HCT116 (cell line): ENCODE data around the gene NKX6-1. TPM values are rescaled to one million over a fixed set of nuclear protein-coding genes. Genes with fewer than 3 reads are reported as not detected.

Experiments
- ATAC-seq: fragments of 200-7000 bp; cut with Tn5 transposase; 2 replicates; pipeline ENCODE4 v1.9.1; 2020; ENCODE audit warnings: mild to moderate bottlenecking, moderate library complexity
- BruUV-seq: library from RNA; stranded (reverse); fragments of 400-500 nt; replicated peaks from 2 replicates; lab custom pipeline; 2021; lab: Mats Ljungman, UMichigan
- CTCF ChIA-PET: fragments of 300-600 bp; sonication (Branson Sonifier 250); formaldehyde crosslinking; loops from one replicate; lab custom pipeline; 2021; ENCODE audit warnings: antibody characterized with exemption; lab: Charles Lee
- POLR2A ChIA-PET: fragments of 300-600, 350-600 bp; sonication (Branson Sonifier 250); formaldehyde crosslinking; loops from one replicate; lab custom pipeline; 2021; ENCODE audit warnings: antibody characterized with exemption; lab: Charles Lee
- RAD21 ChIA-PET, 2 experiments: fragments of 300-600 bp; sonication (Branson Sonifier 250); formaldehyde crosslinking; loops; one replicate each; lab custom pipeline; 2023; ENCODE audit warnings: low total read pairs in 2 of 2; ENCODE audit not compliant: uncharacterized antibody in 2 of 2, unreplicated experiment in 2 of 2, low non-redundant PET in 1 of 2; lab: Charles Lee
- DNase-seq: peaks from one replicate; pipeline ENCODE4 v3.0.0-alpha.2; 2010; ENCODE audit warnings: low read depth, low spot score
- H2AFZ ChIP-seq: fragments of 200-600 bp; shearing (Covaris generic), sonication (generic); 2 replicates; pipeline ENCODE4 v1.6.1; 2017; ENCODE audit warnings: low read depth, mixed run types, mixed read lengths, antibody characterized with exemption, low read length; ENCODE audit not compliant: poor library complexity, severe bottlenecking
- H3K27ac ChIP-seq: 2 replicates; pipeline ENCODE4 v1.5.1; 2012; ENCODE audit warnings: low read depth, low read length
- H3K27me3 ChIP-seq: fragments of 200-600 bp; sonication (generic); 2 replicates; pipeline ENCODE4 v1.6.1; 2016; ENCODE audit warnings: mixed run types, low read length, mixed read lengths; ENCODE audit not compliant: insufficient read depth
- H3K36me3 ChIP-seq, 2 experiments: fragments of 200-500 bp in 1 of 2; fragments of 200-600 bp in 1 of 2; sonication (Bioruptor generic) in 1 of 2; sonication (generic) in 1 of 2; 2 replicates each; pipeline versions ENCODE4 v1.5.1 to v1.6.1; 2014 to 2016; ENCODE audit warnings: low read length in 2 of 2, inconsistent platforms in 1 of 2, mixed read lengths in 1 of 2, mixed run types in 1 of 2; ENCODE audit not compliant: insufficient read depth in 2 of 2, control insufficient read depth in 1 of 2
- H3K4me1 ChIP-seq, 2 experiments: fragments of 200-600 bp in 1 of 2; sonication (generic) in 1 of 2; 2 replicates each; pipeline versions ENCODE4 v1.5.1 to v1.6.1; 2012 to 2017; ENCODE audit warnings: low read length in 2 of 2, inconsistent platforms in 1 of 2, mild to moderate bottlenecking in 1 of 2, mixed read lengths in 1 of 2, mixed run types in 1 of 2, moderate library complexity in 1 of 2; ENCODE audit not compliant: insufficient read depth in 2 of 2, control insufficient read depth in 1 of 2
- H3K4me2 ChIP-seq: fragments of 200-600 bp; sonication (generic); 2 replicates; pipeline ENCODE4 v1.6.1; 2017; ENCODE audit warnings: mixed run types, low read length, mixed read lengths
- H3K4me3 ChIP-seq, 2 experiments: fragments of 200-600 bp in 1 of 2; sonication (generic) in 1 of 2; replicated peaks in 1 of 2; 2 replicates each; pipeline ENCODE4 v1.5.1; 2011 to 2016; ENCODE audit warnings: low read length in 2 of 2, control low read depth in 1 of 2, low read depth in 1 of 2, mild to moderate bottlenecking in 1 of 2, mixed read lengths in 1 of 2, mixed run types in 1 of 2
- H3K79me2 ChIP-seq: fragments of 200-600 bp; sonication (generic); 2 replicates; pipeline ENCODE4 v1.6.1; 2017; ENCODE audit warnings: mild to moderate bottlenecking, mixed run types, low read length, moderate library complexity, mixed read lengths; ENCODE audit not compliant: insufficient read depth
- H3K9ac ChIP-seq: fragments of 200-600 bp; sonication (generic); 2 replicates; pipeline ENCODE4 v1.6.1; 2016; ENCODE audit warnings: low read length, mixed read lengths
- H3K9me2 ChIP-seq: fragments of 200-600 bp; sonication (generic), shearing (Covaris generic); 2 replicates; pipeline ENCODE4 v1.6.1; 2017; ENCODE audit warnings: mixed run types, mild to moderate bottlenecking, moderate library complexity; ENCODE audit not compliant: insufficient read depth
- H3K9me3 ChIP-seq, 2 experiments: fragments of 200-500 bp in 1 of 2; fragments of 200-600 bp in 1 of 2; sonication (Bioruptor generic) in 1 of 2; sonication (generic) in 1 of 2; 2 replicates each; pipeline ENCODE4 v1.6.1; 2014 to 2017; ENCODE audit warnings: low read length in 2 of 2, mixed read lengths in 2 of 2, inconsistent platforms in 1 of 2, low read depth in 1 of 2, mild to moderate bottlenecking in 1 of 2, mixed run types in 1 of 2, moderate library complexity in 1 of 2; ENCODE audit not compliant: control insufficient read depth in 1 of 2, insufficient read depth in 1 of 2
- H4K20me1 ChIP-seq: fragments of 200-600 bp; sonication (generic), shearing (Covaris generic); 2 replicates; pipeline ENCODE4 v1.6.1; 2017; ENCODE audit warnings: mixed run types, mild to moderate bottlenecking, moderate library complexity; ENCODE audit not compliant: insufficient read depth
- CBX3 ChIP-seq: IDR thresholded peaks from 2 replicates; pipeline ENCODE4 v1.6.1; 2012; ENCODE audit warnings: low read depth
- CEBPB ChIP-seq: IDR thresholded peaks from 2 replicates; pipeline ENCODE4 v1.6.1; 2012; ENCODE audit warnings: low read depth
- EGR1 ChIP-seq: IDR thresholded peaks from 2 replicates; pipeline ENCODE4 v1.6.1; 2012; ENCODE audit warnings: low read depth
- ELF1 ChIP-seq: IDR thresholded peaks from 2 replicates; pipeline ENCODE4 v1.6.1; 2012; ENCODE audit warnings: low read depth, borderline replicate concordance
- EZH2 ChIP-seq: fragments of 200-600 bp; sonication (generic); IDR thresholded peaks from 2 replicates; pipeline ENCODE4 v1.6.1; 2017; ENCODE audit warnings: antibody characterized with exemption, mixed run types
- FOSL1 ChIP-seq: IDR thresholded peaks from 2 replicates; pipeline ENCODE4 v1.6.1; 2012; ENCODE audit warnings: low read depth
- JUND ChIP-seq: IDR thresholded peaks from 2 replicates; pipeline ENCODE4 v1.6.1; 2012
- POLR2A ChIP-seq: IDR thresholded peaks from 2 replicates; pipeline ENCODE4 v1.7.0; 2011; ENCODE audit warnings: borderline replicate concordance; ENCODE audit not compliant: insufficient read depth, insufficient read length; ENCODE audit errors: extremely low read depth
- POLR2AphosphoS5 ChIP-seq: IDR thresholded peaks from 2 replicates; pipeline ENCODE4 v1.6.1; 2011; ENCODE audit warnings: mild to moderate bottlenecking, low read depth, low read length, moderate library complexity
- RAD21 ChIP-seq: IDR thresholded peaks from 2 replicates; pipeline ENCODE4 v1.6.1; 2012; ENCODE audit warnings: low read depth, mild to moderate bottlenecking
- SIN3A ChIP-seq: IDR thresholded peaks from 2 replicates; pipeline ENCODE4 v1.6.1; 2012; ENCODE audit warnings: low read depth
- SP1 ChIP-seq: IDR thresholded peaks from 2 replicates; pipeline ENCODE4 v1.6.1; 2012; ENCODE audit warnings: low read depth
- SRF ChIP-seq: IDR thresholded peaks from 2 replicates; pipeline ENCODE4 v1.6.1; 2012; ENCODE audit warnings: low read depth
- TCF7L2 ChIP-seq: IDR thresholded peaks from 2 replicates; pipeline ENCODE4 v1.7.0; 2011; ENCODE audit warnings: borderline replicate concordance, inconsistent platforms; ENCODE audit not compliant: insufficient read depth, insufficient read length; ENCODE audit errors: extremely low read depth
- YY1 ChIP-seq: IDR thresholded peaks from 2 replicates; pipeline ENCODE4 v1.6.1; 2011; ENCODE audit warnings: low read length, low read depth, moderate library complexity, mild to moderate bottlenecking; ENCODE audit not compliant: insufficient replicate concordance; ENCODE audit errors: extremely low read depth
- ZFX ChIP-seq: fragments of 450-650 bp; IDR thresholded peaks from 2 replicates; pipeline ENCODE4 v1.6.1; 2017
- ZNF274 ChIP-seq: fragments of 200-500 bp; sonication (Bioruptor generic); IDR thresholded peaks from 2 replicates; pipeline ENCODE4 v1.6.1; 2014; ENCODE audit warnings: mild to moderate bottlenecking, low read depth, low read length, inconsistent platforms
- intact Hi-C: fragments of 100-400 bp; cut with micrococcal nuclease; formaldehyde crosslinking; loops from 2 replicates; pipeline ENCODE4 v1.10.0; 2022
- total RNA-seq: library from RNA; stranded (reverse); gene quantifications from one replicate; pipeline ENCODE4 v1.2.1, GENCODE V29; 2021; ENCODE audit not compliant: unreplicated experiment
- TF ChIP-seq, protein P1 (sequence below): IDR thresholded peaks from 2 replicates; pipeline ENCODE4 v1.6.1; 2011; ENCODE audit warnings: mild to moderate bottlenecking, low read length, moderate library complexity; ENCODE audit not compliant: insufficient replicate concordance; ENCODE audit errors: extremely low read depth
- TF ChIP-seq, protein P2 (sequence below): IDR thresholded peaks from 2 replicates; pipeline ENCODE4 v1.6.1; 2012
- TF ChIP-seq, protein P3 (sequence below), 3 experiments: fragments of 200-600 bp in 1 of 3; sonication (generic) in 1 of 3; IDR thresholded peaks in 2 of 3; conservative IDR thresholded peaks in 1 of 3; 2 replicates each; pipeline ENCODE4 v1.5.1; 2012 to 2017; ENCODE audit warnings: low read depth in 2 of 3, low read length in 2 of 3, antibody characterized with exemption in 1 of 3, borderline replicate concordance in 1 of 3, control low read depth in 1 of 3, mild to moderate bottlenecking in 1 of 3, mixed read lengths in 1 of 3, mixed run types in 1 of 3, moderate library complexity in 1 of 3; ENCODE audit not compliant: insufficient read depth in 1 of 3

Gene NKX6-1
- total RNA-seq, 1 experiment from 2014 or later: 4.2 TPM

DNA sequence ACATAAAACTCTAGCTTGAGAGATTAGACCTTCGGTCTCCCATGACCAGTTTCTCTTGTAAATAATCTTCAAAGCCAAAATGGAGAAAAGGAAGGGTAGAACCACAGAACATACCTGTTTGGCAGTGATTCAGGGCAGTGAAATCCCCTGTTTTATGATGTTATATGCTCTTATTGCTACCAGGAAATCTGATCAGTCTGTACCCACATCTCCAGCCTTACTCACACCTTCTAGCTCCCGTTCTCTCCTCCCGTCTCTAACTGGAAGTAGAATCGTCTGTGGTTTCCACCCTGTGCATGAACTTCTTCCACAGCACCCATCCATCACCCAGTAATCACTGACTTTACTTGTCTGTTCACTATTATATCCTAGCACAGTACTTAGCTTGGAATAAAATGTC, 42.9 kb downstream of the NKX6-1 start:
- CTCF ChIA-PET: no interaction called here
- H3K27ac ChIP-seq: no peak overlapping the region
- no peak overlapping the region for H2AFZ ChIP-seq
- BruUV-seq: no TSS peak
- no peaks in the 10 kb centered on the region for H3K27me3 ChIP-seq
- H3K4me1 ChIP-seq: no peaks in the 10 kb centered on the region
- no peaks in the 10 kb centered on the region for H3K36me3 ChIP-seq
- intact Hi-C loops: no loop called here
- no peaks in the 10 kb centered on the region for H3K9me3 ChIP-seq
- H3K9me2 ChIP-seq: no peaks in the 10 kb centered on the region
- no peak overlapping the region for H3K9ac ChIP-seq
- H3K79me2 ChIP-seq: no peaks in the 10 kb centered on the region
- TF ChIP-seq, protein P1, sequence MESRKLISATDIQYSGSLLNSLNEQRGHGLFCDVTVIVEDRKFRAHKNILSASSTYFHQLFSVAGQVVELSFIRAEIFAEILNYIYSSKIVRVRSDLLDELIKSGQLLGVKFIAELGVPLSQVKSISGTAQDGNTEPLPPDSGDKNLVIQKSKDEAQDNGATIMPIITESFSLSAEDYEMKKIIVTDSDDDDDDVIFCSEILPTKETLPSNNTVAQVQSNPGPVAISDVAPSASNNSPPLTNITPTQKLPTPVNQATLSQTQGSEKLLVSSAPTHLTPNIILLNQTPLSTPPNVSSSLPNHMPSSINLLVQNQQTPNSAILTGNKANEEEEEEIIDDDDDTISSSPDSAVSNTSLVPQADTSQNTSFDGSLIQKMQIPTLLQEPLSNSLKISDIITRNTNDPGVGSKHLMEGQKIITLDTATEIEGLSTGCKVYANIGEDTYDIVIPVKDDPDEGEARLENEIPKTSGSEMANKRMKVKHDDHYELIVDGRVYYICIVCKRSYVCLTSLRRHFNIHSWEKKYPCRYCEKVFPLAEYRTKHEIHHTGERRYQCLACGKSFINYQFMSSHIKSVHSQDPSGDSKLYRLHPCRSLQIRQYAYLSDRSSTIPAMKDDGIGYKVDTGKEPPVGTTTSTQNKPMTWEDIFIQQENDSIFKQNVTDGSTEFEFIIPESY: no peak
- TF ChIP-seq EZH2 (no peak), FOSL1 (no peak), RAD21 (no peak), CBX3 (no peak), ELF1 (no peak), YY1 (no peak), EGR1 (no peak), JUND (no peak), POLR2AphosphoS5 (no peak), SRF (no peak), TCF7L2 (no peak), POLR2A (no peak), SP1 (no peak), SIN3A (no peak), CEBPB (no peak), ZFX (no peak), ZNF274 (no peak)
- TF ChIP-seq, protein P2, sequence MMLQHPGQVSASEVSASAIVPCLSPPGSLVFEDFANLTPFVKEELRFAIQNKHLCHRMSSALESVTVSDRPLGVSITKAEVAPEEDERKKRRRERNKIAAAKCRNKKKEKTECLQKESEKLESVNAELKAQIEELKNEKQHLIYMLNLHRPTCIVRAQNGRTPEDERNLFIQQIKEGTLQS: no peak
- TF ChIP-seq, protein P3, sequence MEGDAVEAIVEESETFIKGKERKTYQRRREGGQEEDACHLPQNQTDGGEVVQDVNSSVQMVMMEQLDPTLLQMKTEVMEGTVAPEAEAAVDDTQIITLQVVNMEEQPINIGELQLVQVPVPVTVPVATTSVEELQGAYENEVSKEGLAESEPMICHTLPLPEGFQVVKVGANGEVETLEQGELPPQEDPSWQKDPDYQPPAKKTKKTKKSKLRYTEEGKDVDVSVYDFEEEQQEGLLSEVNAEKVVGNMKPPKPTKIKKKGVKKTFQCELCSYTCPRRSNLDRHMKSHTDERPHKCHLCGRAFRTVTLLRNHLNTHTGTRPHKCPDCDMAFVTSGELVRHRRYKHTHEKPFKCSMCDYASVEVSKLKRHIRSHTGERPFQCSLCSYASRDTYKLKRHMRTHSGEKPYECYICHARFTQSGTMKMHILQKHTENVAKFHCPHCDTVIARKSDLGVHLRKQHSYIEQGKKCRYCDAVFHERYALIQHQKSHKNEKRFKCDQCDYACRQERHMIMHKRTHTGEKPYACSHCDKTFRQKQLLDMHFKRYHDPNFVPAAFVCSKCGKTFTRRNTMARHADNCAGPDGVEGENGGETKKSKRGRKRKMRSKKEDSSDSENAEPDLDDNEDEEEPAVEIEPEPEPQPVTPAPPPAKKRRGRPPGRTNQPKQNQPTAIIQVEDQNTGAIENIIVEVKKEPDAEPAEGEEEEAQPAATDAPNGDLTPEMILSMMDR (IDR thresholded peaks at IDR 0.05 in 2 of 3, conservative IDR thresholded peaks at IDR 0.05 in 1 of 3; ENCODE audit: borderline replicate concordance in 1 of 3, insufficient read depth in 1 of 3, low read depth in 2 of 3, low read length in 2 of 3): no peak
- no peaks in the 10 kb centered on the region for H4K20me1 ChIP-seq
- no peak overlapping the region for H3K4me2 ChIP-seq
- no peak overlapping the region for H3K4me3 ChIP-seq
- ATAC-seq: no peak
- RAD21 ChIA-PET: no interaction called here
- DNase-seq: no peak
- POLR2A ChIA-PET: no interaction called here
